Cardiac septum (tissue), 1 donor: Measurements from ENCODE around the gene ELAVL3. TPM values are rescaled to one million over a fixed set of nuclear protein-coding genes. Genes with fewer than 3 reads are reported as not detected.
A peak's percentile ranks its signal among the peaks of the same experiment; 100 is the strongest.
"Not testable (repeated sequence)": the region's sequence is repeated elsewhere in the genome, so short reads cannot be mapped to it uniquely, and the experiment has no call there.

Experiments
- DNase-seq: peaks from one replicate; pipeline ENCODE4 v3.0.0-alpha.2; 2020; ENCODE audit warnings: low spot score
- intact Hi-C: fragments of 100-400 bp; cut with DNase I; formaldehyde crosslinking; loops from one replicate; pipeline ENCODE4 v1.14.0; 2022
- total RNA-seq: library from RNA; stranded (reverse); fragmentation: NEBNext Ultra II Directional; extraction: Animal tissue kit (Norgen Biotek cat#: 25700); gene quantifications from one replicate; pipeline ENCODE4 v1.2.1, GENCODE V29; 2021
- donor health status: DM: no; HTN: no; CAD: no.

The ELAVL3 gene
- total RNA-seq, 1 donor from 2014 or later, result 0.89 TPM

- DNase-seq, result no peak
- intact Hi-C loops, result loop anchor here (5.0 to 10.0 kb wide), 2 partner anchors 155 to 323 kb away; no protein-coding TSS in a partner anchor
Observed at GRCh38 chr19:11447347-11448262, 33.2 kb downstream of the ELAVL3 start.

- intact Hi-C loops, result loop anchor here (5.0 to 10.0 kb wide), 2 partner anchors 154 to 322 kb away; no protein-coding TSS in a partner anchor
- DNase-seq, result no peak
Observed at GRCh38 chr19:11446652-11447301, 34.1 kb downstream of the ELAVL3 start.

- DNase-seq, result no peak
- intact Hi-C loops, result loop anchor here (5.0 to 10.0 kb wide), 2 partner anchors 154 to 321 kb away; no protein-coding TSS in a partner anchor
Observed at GRCh38 chr19:11446271-11446651, 34.6 kb downstream of the ELAVL3 start.

- no peak for DNase-seq
- intact Hi-C loops, result loop anchor here (5.0 to 10.0 kb wide), 2 partner anchors 153 to 320 kb away; no protein-coding TSS in a partner anchor
Observed at GRCh38 chr19:11445141-11445540, 35.7 kb downstream of the ELAVL3 start.

GRCh38 chr19:11444059-11444458, 36.8 kb downstream of the ELAVL3 start:
- intact Hi-C loops, result loop anchor here (10.0 kb wide), 1 partner anchor 319 kb away; no protein-coding TSS in a partner anchor
- DNase-seq, result no peak

- no peak for DNase-seq
- intact Hi-C loops, result no loop called here
Observed at GRCh38 chr19:11437955-11438354, 42.9 kb downstream of the ELAVL3 start.

- intact Hi-C loops, result loop anchor here (2.0 kb wide), 1 partner anchor 55 kb away; no protein-coding TSS in a partner anchor
- no peak for DNase-seq
Observed at GRCh38 chr19:11435833-11436313, 45.0 kb downstream of the ELAVL3 start.

GRCh38 chr19:11435057-11435832, 45.6 kb downstream of the ELAVL3 start, which contains the start of the genes ODAD3 and PRKCSH:
TSS of gene ODAD3 (minus strand) at chr19:11435121. CDS start at chr19:11435016, 105 bp downstream.
TSS of gene PRKCSH (plus strand) at chr19:11435635. CDS start at chr19:11436118, 483 bp downstream.
- intact Hi-C loops, result loop anchor here (2.0 kb wide), 1 partner anchor 54 kb away; no protein-coding TSS in a partner anchor

GRCh38 chr19:11434703-11435056, 46.2 kb downstream of the ELAVL3 start:
- intact Hi-C loops, result loop anchor here (2.0 kb wide), 1 partner anchor 54 kb away; no protein-coding TSS in a partner anchor
- DNase-seq, result no peak

More at GRCh38 chr19:11435057-11435832, 45.6 kb downstream of the ELAVL3 start, which contains the start of the genes ODAD3 and PRKCSH:
- peak; percentile 100 for DNase-seq

- intact Hi-C loops, result not testable (repeated sequence)
Observed at GRCh38 chr19:11433526-11433925, 47.3 kb downstream of the ELAVL3 start.

GRCh38 chr19:11426656-11427055, 54.2 kb downstream of the ELAVL3 start:
- intact Hi-C loops, result no loop called here
- no peak for DNase-seq

More at GRCh38 chr19:11433526-11433925, 47.3 kb downstream of the ELAVL3 start:
- DNase-seq, result not testable (repeated sequence)

- intact Hi-C loops, result no loop called here
- no peak for DNase-seq
Observed at GRCh38 chr19:11425719-11426457, 55.0 kb downstream of the ELAVL3 start.

GRCh38 chr19:11423791-11424181, 57.1 kb downstream of the ELAVL3 start:
- intact Hi-C loops, result loop anchor here (5.0 kb wide), 1 partner anchor 41 kb away; the partner anchor contains the start of gene EPOR

GRCh38 chr19:11423164-11423790, 57.6 kb downstream of the ELAVL3 start:
- intact Hi-C loops, result loop anchor here (5.0 kb wide), 1 partner anchor 41 kb away; the partner anchor contains the start of gene EPOR
- DNase-seq, result no peak

More at GRCh38 chr19:11423791-11424181, 57.1 kb downstream of the ELAVL3 start:
- no peak for DNase-seq

- intact Hi-C loops, result loop anchor here (5.0 kb wide), 1 partner anchor 40 kb away; the partner anchor contains the start of gene EPOR
- peak; percentile 89 for DNase-seq
Observed at GRCh38 chr19:11422163-11423065, 58.4 kb downstream of the ELAVL3 start.

GRCh38 chr19:11421371-11422098, 59.3 kb downstream of the ELAVL3 start:
- no peak for DNase-seq
- intact Hi-C loops, result loop anchor here (5.0 kb wide), 1 partner anchor 39 kb away; the partner anchor contains the start of gene EPOR
